GM10266 (cell line): ENCODE results near the gene MT1M.
A peak's percentile ranks its signal among the peaks of the same experiment; 100 is the strongest.
"Not testable (repeated sequence)": the region's sequence is repeated elsewhere in the genome, so short reads cannot be mapped to it uniquely, and the experiment has no call there.

Experiments
- DNase-seq: peaks from one replicate; pipeline ENCODE4 v3.0.0; 2012; ENCODE audit errors: extremely low spot score
- CTCF ChIP-seq: IDR thresholded peaks from 2 replicates; pipeline ENCODE4 v1.5.1; 2012; ENCODE audit warnings: mild to moderate bottlenecking, low read depth; ENCODE audit not compliant: control insufficient read depth, insufficient read depth; ENCODE audit errors: missing control alignments

Gene MT1M

GRCh38 chr16:56673921-56674320 lies 41.5 kb downstream of the MT1M start:
- peak; percentile 50 for TF ChIP-seq CTCF
- no peak for DNase-seq

GRCh38 chr16:56674570-56674969 lies 42.1 kb downstream of the MT1M start:
- not testable (repeated sequence) for DNase-seq

- DNase-seq = no peak
- TF ChIP-seq CTCF = no peak
Observed at GRCh38 chr16:56675685-56676210, 43.3 kb downstream of the MT1M start.

- no peak for TF ChIP-seq CTCF
- DNase-seq = no peak
Observed at GRCh38 chr16:56677474-56677873, 45.0 kb downstream of the MT1M start.

- DNase-seq = no peak
- TF ChIP-seq CTCF = no peak
Observed at GRCh38 chr16:56679078-56679730, 46.7 kb downstream of the MT1M start.

- no peak for TF ChIP-seq CTCF
- DNase-seq = no peak
Observed at GRCh38 chr16:56679818-56680217, 47.4 kb downstream of the MT1M start.

GRCh38 chr16:56681939-56682702 lies 49.7 kb downstream of the MT1M start, which contains the start of gene MT1X:
Gene MT1X (plus strand): TSS chr16:56682470. CDS start chr16:56682541, 71 bp downstream.
- peak; percentile 89 for DNase-seq
- no peak for TF ChIP-seq CTCF
